GM19452 (cell line): ENCODE results near the gene TBCD.

Experiments
- ATAC-seq: cut with Tn5 transposase; IDR thresholded peaks from one replicate; pipeline ENCODE4 v1.9.1; 2021; ENCODE audit not compliant: unreplicated experiment

Gene TBCD

DNA sequence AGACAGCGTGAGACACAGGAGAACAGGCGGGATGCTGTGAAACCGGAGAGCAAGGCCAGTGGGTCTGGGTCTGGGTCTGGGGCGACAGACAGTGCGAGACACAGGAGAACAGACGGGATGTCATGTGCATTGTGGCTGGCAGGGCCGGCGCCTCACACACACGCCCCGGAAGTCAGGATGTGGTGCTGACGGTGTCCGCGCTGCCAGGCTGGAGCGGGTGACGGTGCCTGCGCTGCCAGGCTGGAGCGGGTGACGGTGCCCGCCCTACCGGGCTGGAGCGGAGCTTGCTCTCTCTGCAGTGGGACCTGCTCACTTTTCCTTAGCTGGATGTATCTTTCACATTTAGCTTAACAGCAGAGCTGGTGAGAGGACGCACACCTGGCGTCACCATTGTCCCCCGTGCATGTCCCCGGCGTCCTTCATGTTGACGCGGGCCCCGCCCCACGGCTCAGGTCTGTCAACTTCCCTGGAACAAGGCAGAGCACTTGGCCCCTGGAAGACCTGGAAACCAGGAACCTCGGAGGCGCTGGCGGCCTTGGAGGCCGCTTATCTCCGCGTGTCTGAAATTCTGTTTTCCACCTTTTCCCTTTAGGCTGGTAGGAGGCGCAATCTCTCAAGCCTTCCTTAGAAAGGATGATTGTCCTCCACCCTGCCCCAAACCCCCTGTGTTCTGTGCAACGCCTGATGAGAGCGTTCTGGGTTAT, 131.0 kb downstream of the TBCD start:
- ATAC-seq, result no peak

DNA sequence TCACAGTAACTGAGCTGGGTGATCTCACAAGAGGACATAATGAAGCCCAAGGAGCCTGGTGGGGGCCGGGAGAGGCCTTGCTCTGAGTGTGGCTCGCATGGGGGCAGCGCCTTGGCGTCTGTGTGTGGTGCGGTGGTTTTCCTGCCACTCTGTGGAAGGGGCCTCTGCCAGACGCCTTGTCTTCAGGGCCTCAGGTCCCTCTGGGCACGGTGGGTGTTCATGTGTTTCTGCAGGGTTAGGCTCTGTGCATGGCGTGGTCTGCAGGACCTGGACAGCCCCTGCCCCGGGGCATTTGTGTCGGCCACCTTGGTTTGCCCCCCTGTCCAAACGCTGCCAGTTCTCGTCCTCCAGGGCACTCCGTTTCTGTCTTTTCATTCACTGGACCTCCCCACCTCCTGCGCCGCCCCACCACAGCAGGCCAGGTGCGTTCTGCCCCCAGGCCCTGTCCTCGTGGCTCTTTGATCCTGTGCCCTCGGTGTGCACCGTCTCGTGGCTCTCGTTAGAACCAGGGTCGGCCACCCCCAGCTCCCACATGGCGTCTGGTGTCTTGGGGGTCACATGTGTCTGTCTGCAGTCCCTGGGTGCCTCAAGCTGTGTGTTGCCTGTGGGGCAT, 131.7 kb downstream of the TBCD start:
- ATAC-seq, result no peak

DNA sequence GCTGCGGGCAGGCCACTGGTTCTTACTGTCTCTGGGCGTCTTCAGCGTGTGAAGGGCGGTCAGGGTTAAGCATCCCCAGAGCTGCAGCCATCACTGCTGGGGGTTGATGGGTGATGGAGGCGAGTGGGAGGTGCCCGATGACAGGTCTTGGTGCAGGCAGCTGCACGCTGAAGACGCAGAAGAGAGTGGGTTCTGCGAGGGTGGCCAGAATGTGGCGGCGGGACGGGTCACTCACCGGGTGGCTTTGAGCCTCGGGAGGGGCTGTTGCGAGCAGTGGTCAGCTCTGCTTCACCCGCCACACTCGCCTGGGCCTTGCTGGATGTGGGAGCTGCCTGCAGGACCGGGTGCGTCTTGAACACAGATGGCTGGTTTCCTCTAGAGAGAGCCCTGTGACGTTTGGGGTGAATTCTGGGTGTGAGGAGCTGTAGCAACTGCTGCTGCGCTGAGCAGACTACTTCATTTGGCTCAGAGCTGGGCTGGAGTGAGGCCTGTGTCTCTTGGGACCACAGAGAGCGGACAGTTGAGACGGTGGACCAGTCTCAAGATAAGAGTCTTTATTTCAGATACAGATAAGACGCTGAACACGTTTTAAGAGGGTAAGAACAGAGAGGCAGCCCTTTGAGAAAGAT, 132.6 kb downstream of the TBCD start:
- ATAC-seq, result no peak

DNA sequence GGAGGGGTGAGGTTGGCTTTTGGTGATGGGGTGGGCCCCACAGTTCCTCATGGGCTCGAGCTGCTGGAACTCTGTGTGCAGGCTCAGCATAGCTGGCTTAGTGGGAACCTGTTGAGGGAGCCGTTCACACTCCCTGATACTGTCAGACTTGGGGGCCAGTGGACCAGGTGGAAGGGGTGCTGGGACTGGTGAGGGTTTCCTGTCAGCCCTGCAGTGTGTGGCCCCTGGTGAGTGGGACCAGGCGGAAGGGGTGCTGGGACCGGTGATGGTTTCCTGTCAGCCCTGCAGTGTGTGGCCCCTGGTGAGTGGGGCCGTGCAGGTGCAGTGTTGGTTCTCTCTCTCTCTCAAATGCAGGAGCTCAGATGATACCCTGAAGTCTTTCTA, 133.1 kb downstream of the TBCD start:
- ATAC-seq, result no peak

DNA sequence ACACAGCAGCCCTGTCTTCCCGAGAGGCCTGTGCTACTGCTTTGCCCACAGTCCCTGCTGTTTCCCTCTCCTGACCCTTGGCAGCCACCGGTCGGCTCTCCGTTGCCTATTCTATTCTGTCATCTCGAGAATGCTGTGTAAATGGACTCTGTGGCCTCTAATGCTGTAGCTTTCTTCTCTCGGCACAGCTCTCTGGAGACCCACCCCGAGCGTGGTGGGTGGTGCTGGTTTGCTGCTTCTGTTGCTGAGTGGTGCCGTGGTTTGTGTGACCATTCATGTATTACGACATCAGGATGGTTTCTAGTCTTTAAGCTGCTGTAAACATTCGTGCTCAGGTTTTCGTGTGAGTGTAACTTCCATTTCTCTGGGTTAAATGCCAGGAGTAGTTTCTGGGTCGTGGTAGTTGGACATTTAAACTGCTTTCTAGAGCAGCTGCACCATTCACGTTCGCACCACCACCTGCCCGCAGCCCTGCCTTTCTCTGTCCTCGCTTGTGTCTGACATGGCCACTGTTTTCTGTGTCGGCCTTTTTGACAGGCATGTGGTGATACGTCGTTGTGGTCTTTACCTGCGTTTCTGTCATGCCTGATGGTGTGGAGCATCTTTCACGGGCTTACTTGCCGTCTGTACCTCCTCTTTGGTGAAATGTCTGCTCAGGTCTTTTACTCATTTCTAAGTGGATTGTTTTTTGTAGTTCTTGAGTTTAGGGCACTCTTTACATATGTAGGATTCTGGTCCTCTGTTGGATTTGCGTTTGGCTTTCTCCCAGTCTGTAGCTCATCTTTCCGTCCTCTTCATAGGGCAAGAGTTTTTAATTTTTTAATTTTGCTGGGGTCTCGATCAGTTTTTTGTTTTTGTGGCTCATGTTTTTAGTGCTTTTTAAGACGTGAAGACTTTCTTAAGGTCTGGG, 135.6 kb downstream of the TBCD start:
- ATAC-seq, result no peak

DNA sequence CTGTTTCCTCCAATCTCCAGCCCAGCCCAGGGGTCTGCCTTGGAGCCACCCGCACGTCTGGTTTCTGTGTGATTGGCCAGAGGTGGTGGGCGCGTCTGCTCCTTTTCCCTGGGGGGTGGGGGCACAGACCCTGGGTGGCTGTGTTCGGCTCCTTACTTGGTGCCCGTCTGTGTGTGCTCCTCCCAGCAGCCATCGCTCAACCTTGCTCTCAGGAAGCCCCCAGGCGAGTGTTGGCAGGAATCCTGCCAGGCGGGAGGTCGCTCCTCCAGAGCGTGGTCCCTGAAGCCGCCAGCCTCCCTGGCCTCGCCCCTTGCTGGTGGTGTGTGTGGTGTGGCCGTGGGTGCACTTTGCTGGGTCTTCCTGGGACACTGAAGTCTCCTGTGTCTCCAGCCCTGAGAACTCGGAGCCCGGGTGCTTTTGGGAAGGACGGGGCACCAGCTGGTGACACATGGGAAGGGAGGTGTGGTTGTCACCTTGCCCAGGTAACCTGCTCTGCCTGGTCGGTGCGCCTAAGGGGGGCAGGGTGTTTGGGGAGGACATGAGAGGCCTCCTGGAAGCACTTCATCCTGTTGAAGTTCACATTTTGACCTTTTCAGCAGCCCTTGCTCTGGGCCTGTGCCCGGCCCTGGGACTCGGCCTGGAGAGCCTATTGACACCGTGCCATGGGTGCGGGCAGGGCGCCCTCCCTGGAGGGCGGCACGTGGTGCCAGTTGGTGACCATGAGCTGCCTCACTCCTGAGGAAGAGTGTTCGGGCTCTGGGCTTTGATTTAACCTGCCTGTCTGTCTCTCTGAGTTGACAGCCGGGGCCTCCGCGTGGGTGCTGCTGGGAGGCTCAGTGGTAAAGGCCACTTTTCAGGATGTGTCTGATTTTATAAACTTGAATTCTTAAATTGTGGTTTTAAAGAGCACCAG, 137.0 kb downstream of the TBCD start:
- ATAC-seq, result no peak

DNA sequence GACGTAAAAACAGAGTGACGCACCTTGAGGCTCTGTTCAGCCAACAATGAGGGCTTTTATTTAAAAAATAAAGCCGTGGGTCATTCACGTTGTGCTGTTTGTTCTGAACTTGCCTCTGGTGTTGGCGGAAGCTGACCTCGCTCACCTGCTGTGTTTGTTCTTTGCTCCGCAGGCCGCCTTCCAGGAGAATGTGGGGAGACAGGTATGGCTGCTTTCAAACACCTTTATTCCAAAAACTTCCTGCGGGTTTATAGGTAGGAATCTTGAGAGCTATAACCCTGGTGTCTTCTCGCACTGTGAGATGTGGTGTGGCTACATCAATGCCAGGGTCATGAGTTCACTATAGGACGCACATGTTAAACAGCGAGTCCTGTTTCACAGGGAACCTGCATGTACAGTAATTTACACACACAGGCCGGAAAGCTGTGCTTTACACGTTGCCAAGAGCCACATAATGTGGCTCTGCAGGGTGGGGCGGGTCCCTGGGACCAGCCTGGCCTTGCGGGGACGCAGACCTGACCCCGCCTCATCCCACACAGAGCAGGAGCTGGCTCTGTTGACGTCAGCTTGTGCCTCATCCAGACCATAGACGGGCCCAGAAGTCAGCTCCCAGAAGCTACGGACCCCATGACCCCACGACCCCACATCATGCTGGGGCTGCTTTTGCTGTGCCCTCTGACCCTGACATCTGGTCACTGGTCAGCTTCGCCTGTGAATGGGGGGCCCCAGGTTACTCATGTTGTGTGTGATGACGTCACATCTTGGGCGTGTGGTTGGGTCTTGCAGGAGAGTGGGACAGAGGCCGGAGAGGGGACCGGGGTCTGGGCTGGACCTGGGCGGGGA, 137.9 kb downstream of the TBCD start:
- ATAC-seq, result no peak

DNA sequence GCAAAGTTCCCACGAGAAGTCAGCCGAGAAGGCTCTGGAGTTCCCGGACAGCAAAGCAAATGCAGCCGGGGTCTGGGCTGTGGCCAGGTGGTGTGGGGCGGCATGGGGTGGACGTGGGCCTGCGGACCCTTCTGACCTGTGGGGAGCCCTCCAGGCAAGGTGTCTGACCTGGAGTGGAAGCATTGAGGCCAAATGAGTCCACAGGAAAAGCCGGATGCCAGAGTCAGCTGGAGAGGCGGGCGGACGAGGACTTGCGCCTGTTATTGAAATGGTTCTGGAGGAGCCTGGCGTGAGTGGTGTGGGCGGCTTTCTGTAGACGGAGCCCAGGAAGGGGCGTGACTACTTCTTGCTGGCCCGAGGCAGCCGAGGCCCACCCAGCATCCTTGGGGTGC, 138.5 kb downstream of the TBCD start:
- ATAC-seq, result no peak

DNA sequence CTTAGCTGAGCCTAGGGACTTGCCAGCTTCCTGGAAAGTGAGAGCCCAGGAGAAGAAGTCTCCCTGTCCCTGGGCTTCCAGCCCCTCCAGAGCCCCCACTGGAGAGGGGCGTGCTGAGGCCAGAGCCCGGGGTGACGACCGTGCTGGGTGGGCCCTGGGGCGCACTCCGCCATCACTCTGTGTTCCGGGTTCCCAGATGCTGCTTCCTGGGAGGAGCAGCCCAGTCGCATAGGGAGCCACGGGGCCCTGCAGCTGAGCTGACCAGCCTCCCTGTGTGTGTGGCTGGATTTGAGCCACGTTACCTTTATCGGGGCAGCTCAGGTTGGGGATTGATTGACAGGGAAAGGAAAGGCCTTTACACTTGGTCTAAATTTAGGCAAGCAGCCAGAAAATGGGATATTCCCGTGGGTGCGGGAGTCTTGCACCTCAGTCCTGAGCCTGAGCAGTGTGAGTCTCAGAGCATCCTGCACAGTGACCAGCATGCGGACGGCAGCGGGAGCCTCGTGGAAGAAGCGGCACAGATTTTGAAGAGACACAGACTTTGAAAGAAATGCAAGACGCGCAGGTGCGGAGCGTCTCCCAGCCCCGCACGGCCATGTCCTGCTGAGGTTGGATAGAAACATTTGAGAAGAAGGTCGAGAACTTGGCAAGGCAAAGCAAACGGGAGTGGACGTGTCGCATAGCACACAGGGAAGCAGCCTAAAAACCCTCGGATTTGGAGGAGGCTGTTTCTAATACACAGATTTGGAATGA, 139.2 kb downstream of the TBCD start:
- ATAC-seq, result no peak

DNA sequence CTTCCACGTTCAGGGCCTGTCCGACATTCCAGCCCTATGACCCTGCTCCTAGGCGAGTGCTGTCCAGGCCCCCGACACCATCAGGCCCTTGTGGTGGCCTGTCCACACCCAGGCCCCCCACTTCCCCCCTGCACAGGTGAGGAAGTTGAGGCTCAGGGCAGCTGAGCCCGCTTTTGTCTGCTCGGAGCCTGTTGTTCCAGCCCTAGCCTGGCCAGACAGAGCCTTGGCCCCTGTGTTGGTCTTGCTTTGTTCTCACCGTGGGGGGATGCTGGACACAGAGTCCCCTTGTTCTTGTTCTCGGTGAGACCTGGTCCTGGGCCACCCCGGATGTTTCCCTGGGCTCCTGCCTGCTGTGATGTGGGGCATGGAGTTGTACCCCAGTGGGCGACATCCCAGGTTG, 140.0 kb downstream of the TBCD start:
- no peak for ATAC-seq

DNA sequence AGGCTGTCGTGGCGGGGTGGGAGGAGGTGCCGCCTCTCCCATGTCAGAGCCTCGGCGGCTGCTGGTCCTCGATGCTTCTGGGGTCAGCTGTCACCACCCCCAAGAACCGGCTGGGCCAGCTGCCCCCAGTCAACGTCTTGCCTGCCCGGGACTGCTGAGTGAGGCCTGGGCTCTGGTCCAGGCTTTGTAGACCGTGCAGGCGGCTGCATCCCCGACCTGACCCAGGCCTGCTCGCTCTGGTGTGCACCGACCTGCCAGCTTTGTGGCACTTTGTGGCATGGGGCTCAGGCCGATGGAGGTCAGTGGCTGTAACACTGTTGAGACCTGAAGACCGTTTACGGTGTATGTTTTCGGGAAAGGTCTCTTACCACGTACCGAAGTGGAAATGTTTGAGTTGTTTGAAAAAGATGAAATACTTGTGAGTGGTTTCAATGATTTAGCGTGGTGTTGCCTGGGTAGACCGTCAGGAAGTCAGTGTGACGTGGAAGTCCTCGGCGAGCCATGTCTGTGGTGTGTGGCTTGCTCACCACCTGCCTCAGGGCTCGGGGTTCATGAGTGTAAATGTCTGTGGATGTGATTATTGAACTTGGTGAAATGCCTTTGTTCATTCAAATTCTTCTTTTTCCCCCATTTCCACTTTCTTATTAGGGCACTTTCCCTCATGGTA, 141.2 kb downstream of the TBCD start:
- no peak for ATAC-seq

DNA sequence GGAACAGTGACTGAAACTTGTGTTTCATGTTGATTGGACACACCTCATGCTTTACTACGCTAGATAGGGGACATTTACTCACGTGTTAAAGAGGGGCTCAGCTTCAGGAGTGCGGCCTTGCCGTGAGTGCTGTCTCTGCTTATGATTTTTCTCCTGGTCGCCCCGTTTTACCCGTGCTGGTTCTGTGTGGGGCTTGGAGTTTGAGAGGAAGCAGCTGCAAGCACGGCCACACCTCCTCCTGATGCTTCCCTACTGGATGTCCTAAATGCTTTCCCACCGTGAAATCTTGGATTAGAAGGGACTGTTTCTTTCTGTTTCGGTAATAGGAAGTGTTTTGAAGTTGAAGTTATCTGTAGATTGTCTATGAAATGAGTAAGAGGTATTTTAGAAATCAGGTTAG, 141.9 kb downstream of the TBCD start:
- no peak for ATAC-seq

DNA sequence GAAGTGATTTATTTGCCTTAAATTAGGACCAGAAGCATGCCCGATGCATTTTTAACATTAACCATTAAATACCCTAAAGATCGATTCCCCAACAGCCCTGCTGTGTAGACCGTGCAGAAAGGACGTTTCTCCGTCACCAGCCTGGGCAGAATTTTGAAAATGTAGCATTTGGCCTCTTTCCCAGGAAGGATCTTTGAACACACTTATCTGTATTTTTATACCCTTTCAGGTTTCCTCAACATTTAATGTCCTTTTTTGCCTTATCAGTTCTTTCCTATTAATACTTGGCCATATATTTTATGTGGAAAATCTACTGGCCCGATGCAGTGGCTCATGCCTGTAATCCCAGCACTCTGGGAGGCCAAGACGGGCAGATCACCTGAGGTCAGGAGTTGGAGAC, 142.5 kb downstream of the TBCD start:
- ATAC-seq, result no peak

DNA sequence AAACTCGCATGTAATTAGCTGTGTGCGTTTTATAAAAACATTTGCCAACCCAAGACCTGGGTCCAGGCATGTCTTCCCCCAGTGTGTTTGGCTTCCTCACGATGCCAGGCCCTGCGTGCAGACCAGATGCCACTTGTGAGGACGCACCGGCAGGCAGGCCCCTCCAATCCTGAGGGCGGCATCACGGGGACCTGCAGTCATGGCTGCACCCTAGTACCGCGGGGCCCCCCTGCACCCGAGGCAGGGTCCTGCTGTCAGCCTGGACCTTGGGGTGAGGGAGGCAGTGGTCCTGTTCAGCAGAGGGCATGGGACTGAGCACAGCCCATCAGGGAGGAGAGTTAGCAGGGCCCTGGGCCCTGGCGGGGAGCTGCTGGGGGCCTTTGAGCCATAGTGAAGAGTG, 143.2 kb downstream of the TBCD start:
- no peak for ATAC-seq

DNA sequence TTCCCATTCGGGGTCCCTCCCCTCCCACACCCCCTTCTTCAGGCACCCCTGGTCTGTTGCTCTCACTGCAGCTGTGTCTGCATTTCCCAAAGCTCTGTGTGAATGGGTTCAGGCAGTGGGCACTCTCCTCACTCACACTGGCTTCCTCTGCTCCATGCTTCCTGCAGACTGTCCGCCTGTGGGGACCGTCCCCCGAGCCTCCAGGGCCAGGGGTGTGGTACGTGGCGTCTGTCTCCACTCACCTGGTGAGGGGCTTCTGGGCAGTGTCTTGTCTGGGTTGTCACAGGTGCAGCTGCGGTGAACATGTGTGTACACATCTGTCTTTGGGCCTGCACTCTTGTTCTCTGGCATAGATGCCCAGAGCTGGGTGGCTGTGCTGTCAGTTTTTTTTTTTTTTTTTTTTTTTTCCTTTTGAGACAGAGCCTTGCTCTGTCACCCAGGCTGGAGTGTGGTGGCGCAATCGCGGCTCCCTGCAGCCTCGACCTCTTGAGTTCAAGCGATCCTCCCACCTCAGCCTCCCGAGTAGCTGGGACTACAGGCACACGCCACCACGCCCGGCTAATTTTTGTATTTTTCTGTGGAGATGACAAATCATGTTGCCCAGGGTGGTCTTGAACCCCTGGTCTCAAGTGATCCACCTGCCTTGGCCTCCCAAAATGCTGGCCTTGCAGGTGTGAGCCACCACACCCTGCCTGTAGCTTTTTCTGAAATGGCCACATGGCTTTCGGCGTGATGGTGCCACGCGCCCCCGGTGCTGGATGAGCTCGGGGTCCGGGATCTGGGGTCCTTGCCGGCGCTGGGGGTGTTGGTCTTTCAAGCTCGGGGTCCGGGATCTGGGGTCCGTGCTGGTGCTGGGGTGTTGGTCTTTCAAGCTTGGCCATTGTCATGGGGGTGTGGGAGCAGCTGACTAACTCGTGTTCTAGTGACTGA, 144.5 kb downstream of the TBCD start:
- no peak for ATAC-seq

DNA sequence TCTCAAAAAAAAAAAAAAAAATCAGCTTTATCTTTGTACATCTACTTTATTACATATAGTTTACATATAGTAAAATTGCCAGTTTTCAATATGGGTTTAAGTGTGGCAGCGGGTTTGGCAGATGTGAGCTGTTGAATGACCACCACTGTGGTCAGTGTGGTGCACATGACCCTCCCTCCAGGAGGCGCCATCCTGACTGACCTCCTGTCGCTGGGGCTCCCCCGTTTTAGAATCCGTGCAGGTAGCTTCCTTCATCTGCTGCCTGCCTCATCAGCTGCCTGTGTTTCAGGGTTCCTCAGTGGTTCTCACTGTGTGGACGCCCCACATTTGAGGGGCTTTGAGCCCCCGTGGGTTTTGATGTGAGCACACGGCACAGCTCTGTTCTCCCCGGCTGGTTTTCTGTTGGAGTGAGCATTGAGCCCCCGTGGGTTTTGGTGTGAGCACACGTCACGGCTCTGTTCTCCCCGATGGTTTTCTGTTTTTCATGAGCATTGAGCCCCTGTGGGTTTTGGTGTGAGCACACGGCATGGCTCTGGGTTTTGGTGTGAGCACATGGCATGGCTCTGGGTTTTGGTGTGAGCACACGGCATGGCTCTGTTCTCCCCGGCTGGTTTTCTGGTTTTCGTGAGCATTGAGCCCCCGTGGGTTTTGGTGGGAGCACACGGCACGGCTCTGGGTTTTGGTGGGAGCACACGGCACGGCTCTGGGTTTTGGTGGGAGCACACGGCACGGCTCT, 145.8 kb downstream of the TBCD start:
- no peak for ATAC-seq
